H1 (cell line): ENCODE results near the gene OR13C9. TPM values are rescaled to one million over a fixed set of nuclear protein-coding genes. Genes with fewer than 3 reads are reported as not detected.

Source experiments
- CTCF ChIA-PET: fragments of 300-600 bp; sonication (Branson Sonifier 250); formaldehyde crosslinking; loops from one replicate; lab custom pipeline; 2021; ENCODE audit not compliant: partially characterized antibody; lab: Charles Lee
- POLR2A ChIA-PET: fragments of 300-600 bp; sonication (Branson Sonifier 250); formaldehyde crosslinking; loops from one replicate; lab custom pipeline; 2021; ENCODE audit warnings: inconsistent platforms; ENCODE audit not compliant: partially characterized antibody; lab: Charles Lee
- DNase-seq, 2 experiments: peaks; one replicate each; pipeline versions ENCODE4 v3.0.0 to v3.0.0-alpha.2; 2010 to 2022; ENCODE audit warnings: low spot score in 2 of 2, low read depth in 1 of 2, mixed read lengths in 1 of 2
- FAIRE-seq: peaks from 2 replicates; lab custom pipeline; 2011; peaks lifted over from hg19 to GRCh38; lab: Jason Lieb, UNC
- H2AFZ ChIP-seq: 2 replicates; pipeline ENCODE4 v1.8.1; 2012; ENCODE audit warnings: low read length, inconsistent platforms
- H2AK5ac ChIP-seq: 2 replicates; pipeline ENCODE4 v1.6.1; 2013; ENCODE audit warnings: low read depth, low read length
- H2BK120ac ChIP-seq: replicated peaks from 2 replicates; pipeline ENCODE3; 2013; ENCODE audit warnings: low read depth, low read length, inconsistent platforms
- H2BK12ac ChIP-seq: 2 replicates; pipeline ENCODE4 v1.6.1; 2013; ENCODE audit warnings: low read depth, low read length
- H2BK15ac ChIP-seq: 2 replicates; pipeline ENCODE4 v1.6.1; 2013; ENCODE audit warnings: low read length
- H2BK20ac ChIP-seq: 2 replicates; pipeline ENCODE4 v1.6.1; 2013; ENCODE audit warnings: low read length
- H2BK5ac ChIP-seq: 2 replicates; pipeline ENCODE4 v1.6.1; 2013; ENCODE audit warnings: low read depth, low read length
- H3K14ac ChIP-seq: 2 replicates; pipeline ENCODE4 v1.6.1; 2013; ENCODE audit warnings: inconsistent platforms; ENCODE audit not compliant: insufficient read length
- H3K18ac ChIP-seq: 2 replicates; pipeline ENCODE4 v1.6.1; 2013; ENCODE audit warnings: low read length; ENCODE audit errors: extremely low read depth
- H3K23ac ChIP-seq: 2 replicates; pipeline ENCODE4 v1.6.1; 2013; ENCODE audit warnings: inconsistent platforms; ENCODE audit not compliant: insufficient read length
- H3K23me2 ChIP-seq: 2 replicates; pipeline ENCODE4 v1.6.1; 2013; ENCODE audit warnings: low read depth, low read length
- H3K27ac ChIP-seq: 2 replicates; pipeline ENCODE4 v1.6.1; 2011; ENCODE audit warnings: low read depth, low read length, inconsistent platforms
- H3K27me3 ChIP-seq, 4 experiments: replicated peaks in 1 of 4; 1 replicate in 1 of 4; 2 replicates in 3 of 4; pipeline versions ENCODE4 v1.6.1 to v1.8.1; 2011 to 2013; ENCODE audit warnings: low read length in 3 of 4, mild to moderate bottlenecking in 3 of 4, inconsistent platforms in 2 of 4, mixed read lengths in 2 of 4, moderate library complexity in 1 of 4; ENCODE audit not compliant: control insufficient read depth in 3 of 4, insufficient read depth in 3 of 4; ENCODE audit errors: extremely low read depth in 1 of 4
- H3K36me3 ChIP-seq, 4 experiments: 2 replicates each; pipeline versions ENCODE4 v1.6.1 to v1.8.1; 2011 to 2013; ENCODE audit warnings: mild to moderate bottlenecking in 4 of 4, low read length in 3 of 4, moderate library complexity in 2 of 4, control low read depth in 1 of 4, inconsistent platforms in 1 of 4; ENCODE audit not compliant: insufficient read depth in 4 of 4, control insufficient read depth in 2 of 4
- H3K4ac ChIP-seq: replicated peaks from 2 replicates; pipeline ENCODE3; 2013; ENCODE audit warnings: low read length, low read depth, mixed read lengths, inconsistent platforms; ENCODE audit not compliant: insufficient read length
- H3K4me1 ChIP-seq, 4 experiments: replicated peaks in 1 of 4; 1 replicate in 1 of 4; 2 replicates in 3 of 4; pipeline versions ENCODE4 v1.6.1 to v1.8.1; 2011 to 2013; ENCODE audit warnings: low read length in 3 of 4, inconsistent platforms in 2 of 4, mixed read lengths in 1 of 4; ENCODE audit not compliant: insufficient read depth in 4 of 4, control insufficient read depth in 3 of 4
- H3K4me2 ChIP-seq, 2 experiments: 2 replicates each; pipeline versions ENCODE4 v1.6.1 to v1.8.1; 2011 to 2013; ENCODE audit warnings: low read depth in 2 of 2, low read length in 2 of 2, control low read depth in 1 of 2, inconsistent platforms in 1 of 2, mild to moderate bottlenecking in 1 of 2; ENCODE audit not compliant: insufficient read depth in 1 of 2
- H3K4me3 ChIP-seq, 4 experiments: fragments of 200-600, 300-600 bp in 1 of 4; sonication (generic), shearing (Covaris generic), sonication (Bioruptor Twin) in 1 of 4; 2 replicates each; pipeline versions ENCODE4 v1.5.1 to v1.8.1; 2011 to 2016; ENCODE audit warnings: low read length in 4 of 4, low read depth in 3 of 4, control low read depth in 2 of 4, inconsistent platforms in 2 of 4, mild to moderate bottlenecking in 2 of 4, mixed read lengths in 1 of 4, moderate library complexity in 1 of 4; ENCODE audit not compliant: insufficient read depth in 2 of 4; ENCODE audit errors: extremely low read depth in 1 of 4
- H3K56ac ChIP-seq: replicated peaks from 2 replicates; pipeline ENCODE3; 2013; ENCODE audit warnings: low read depth, mild to moderate bottlenecking, mixed read lengths, low read length, inconsistent platforms; ENCODE audit not compliant: insufficient read length
- H3K79me1 ChIP-seq: 2 replicates; pipeline ENCODE4 v1.6.1; 2013; ENCODE audit warnings: low read depth, low read length, control low read depth
- H3K79me2 ChIP-seq, 2 experiments: 2 replicates each; pipeline versions ENCODE4 v1.6.1 to v1.8.1; 2012 to 2013; ENCODE audit warnings: low read length in 2 of 2, mild to moderate bottlenecking in 2 of 2, inconsistent platforms in 1 of 2; ENCODE audit not compliant: insufficient read depth in 2 of 2, control insufficient read depth in 1 of 2
- H3K9ac ChIP-seq, 4 experiments: replicated peaks in 1 of 4; 1 replicate in 1 of 4; 2 replicates in 3 of 4; pipeline versions ENCODE4 v1.6.1 to v1.8.1; 2011 to 2013; ENCODE audit warnings: low read depth in 3 of 4, low read length in 3 of 4, control low read depth in 2 of 4, mild to moderate bottlenecking in 2 of 4, moderate library complexity in 2 of 4, inconsistent platforms in 1 of 4; ENCODE audit errors: extremely low read depth in 1 of 4
- H3K9me3 ChIP-seq, 2 experiments: 2 replicates each; pipeline versions ENCODE4 v1.6.1 to v1.8.1; 2012 to 2013; ENCODE audit warnings: mild to moderate bottlenecking in 2 of 2, moderate library complexity in 2 of 2, control low read depth in 1 of 2, inconsistent platforms in 1 of 2, low read depth in 1 of 2, low read length in 1 of 2, mixed read lengths in 1 of 2; ENCODE audit not compliant: insufficient read depth in 2 of 2
- H4K20me1 ChIP-seq, 2 experiments: replicated peaks in 1 of 2; 2 replicates each; pipeline versions ENCODE3 to v1.8.1; 2011 to 2013; ENCODE audit warnings: inconsistent platforms in 2 of 2, low read length in 2 of 2, mild to moderate bottlenecking in 1 of 2; ENCODE audit not compliant: insufficient read depth in 2 of 2, control insufficient read depth in 1 of 2
- H4K5ac ChIP-seq: 2 replicates; pipeline ENCODE4 v1.6.1; 2013; ENCODE audit warnings: low read length, low read depth, mixed read lengths, inconsistent platforms; ENCODE audit not compliant: insufficient read length
- H4K8ac ChIP-seq: 2 replicates; pipeline ENCODE4 v1.8.0; 2013; ENCODE audit warnings: mild to moderate bottlenecking, moderate library complexity, low read length, inconsistent platforms; ENCODE audit not compliant: insufficient read depth; ENCODE audit errors: extremely low read depth
- H4K91ac ChIP-seq: replicated peaks from 2 replicates; pipeline ENCODE3; 2013; ENCODE audit warnings: low read length, mixed read lengths, inconsistent platforms; ENCODE audit not compliant: insufficient read length
- CEBPB ChIP-seq: IDR thresholded peaks from 2 replicates; pipeline ENCODE4 v1.6.1; 2012; ENCODE audit warnings: low read depth, low read length
- EGR1 ChIP-seq: IDR thresholded peaks from 2 replicates; pipeline ENCODE4 v1.6.1; 2011; ENCODE audit warnings: low read depth, low read length, borderline replicate concordance
- JUN ChIP-seq: IDR thresholded peaks from 2 replicates; pipeline ENCODE4 v1.6.1; 2011; ENCODE audit warnings: low read depth, mild to moderate bottlenecking, improper control_type of control experiment, low read length
- USF2 ChIP-seq: IDR thresholded peaks from 2 replicates; pipeline ENCODE4 v1.6.1; 2011; ENCODE audit warnings: low read length, improper control_type of control experiment
- ZNF274 ChIP-seq: IDR thresholded peaks from 2 replicates; pipeline ENCODE4 v1.7.0; 2012; ENCODE audit warnings: low read length, borderline replicate concordance; ENCODE audit errors: extremely low read depth
- whole genome bisulfite sequencing, 2 experiments: shearing (Covaris generic) in 1 of 2; methylation state at CpG; one replicate each; pipeline versions ENCODE4 v1.1.6 to v1.1.7; 2013 to 2015; ENCODE audit warnings: low lambda C conversion rate in 2 of 2, mixed read lengths in 2 of 2, inconsistent platforms in 1 of 2, low coverage in 1 of 2, missing lambda C conversion rate in 1 of 2; ENCODE audit not compliant: insufficient replicate concordance in 2 of 2, insufficient coverage in 1 of 2, insufficient read length in 1 of 2; ENCODE audit errors: extremely low coverage in 1 of 2, missing lambda C conversion rate in 1 of 2; 5-methylcytosine and 5-hydroxymethylcytosine counted together
- polyA plus RNA-seq, 7 experiments: library from polyadenylated mRNA; depleted of rRNA in 3 of 7; stranded (reverse) in 5 of 7; unstranded in 2 of 7; fragments of >200 nt in 5 of 7; fragments of 200-250 nt in 2 of 7; gene quantifications; 1 replicate in 5 of 7; 2 replicates in 1 of 7; 4 replicates in 1 of 7; pipeline versions ENCODE4 v1.2.1 to v1.2.3, GENCODE V29; 2011 to 2013; ENCODE audit warnings: missing spikeins in 2 of 7, mixed read lengths in 2 of 7
- total RNA-seq: library from RNA; stranded (reverse); fragmentation: NEBNext Ultra II Directional; extraction: Animal tissue kit (Norgen Biotek cat#: 25700); gene quantifications from 2 replicates; pipeline ENCODE4 v1.2.1, GENCODE V29; 2021

Gene OR13C9
- total and polyA plus RNA-seq, 2 of the 8 experiments (the other 6 are each of a cell fraction or from before 2014, with no cell fraction given) = not detected

- Histone ChIP-seq H4K91ac (no peak overlapping the region), H2BK12ac (no peak overlapping the region), H2BK120ac (no peak overlapping the region), H2AFZ (no peak overlapping the region), H3K9ac (no peak overlapping the region), H3K14ac (no peak overlapping the region), H3K23me2 (no peaks in the 10 kb centered on the region), H4K20me1 (no peaks in the 10 kb centered on the region), H3K18ac (no peak overlapping the region), H2BK5ac (no peak overlapping the region), H4K5ac (no peak overlapping the region), H3K27ac (no peak overlapping the region), H2BK15ac (no peak overlapping the region), H3K23ac (no peak overlapping the region), H3K36me3 (no peaks in the 10 kb centered on the region), H3K79me1 (no peaks in the 10 kb centered on the region), H3K4me2 (no peak overlapping the region), H3K56ac (no peak overlapping the region), H3K9me3 (no peaks in the 10 kb centered on the region), H3K79me2 (no peaks in the 10 kb centered on the region), H3K27me3 (no peaks in the 10 kb centered on the region), H3K4me3 (no peak overlapping the region), H3K4me1 (no peaks in the 10 kb centered on the region), H3K4ac (no peak overlapping the region), H2AK5ac (no peak overlapping the region), H4K8ac (no peak overlapping the region), H2BK20ac (no peak overlapping the region)
- ChIA-PET POLR2A (no interaction called here), CTCF (no interaction called here)
- TF ChIP-seq CEBPB (no peak), ZNF274 (no peak), EGR1 (no peak), JUN (no peak), USF2 (no peak)
- WGBS, 2 experiments = 80% methylated on average over 1 of the region's 1 CpG; no CpG with 5 or more reads in 1 of the 2 experiments
- no peak for FAIRE-seq
- no peak for DNase-seq
Measured at GRCh38 chr9:104589626-104590025, 28.4 kb downstream of the OR13C9 start.
